ENCODE data around the gene SURF4. TPM values are rescaled to one million over a fixed set of nuclear protein-coding genes. Genes with fewer than 3 reads are reported as not detected.

SURF4 gene
- total and polyA plus RNA-seq, 2 of the 13 experiments (the other 11 are each of a cell fraction or from before 2014, with no cell fraction given): 220 to 265 TPM

GRCh38 chr9:133347515-133347984 lies 28.3 kb downstream of the SURF4 start (continued):
- no peak for TF ChIP-seq HINFP (CRISPR knock-in tag; IDR thresholded peaks at IDR 0.05; ENCODE audit: low read depth)
- TF ChIP-seq CBX5 (CRISPR knock-in tag; IDR thresholded peaks at IDR 0.05; ENCODE audit: borderline replicate concordance): no peak
- no peak for TF ChIP-seq ZNF646 (CRISPR knock-in tag; IDR thresholded peaks at IDR 0.05)
- TF ChIP-seq KDM2A (CRISPR knock-in tag; IDR thresholded peaks at IDR 0.05; ENCODE audit: borderline replicate concordance, low read depth): peak; percentile 12; the same call in 1 of the 2 replicates
- no peak for TF ChIP-seq PAWR (CRISPR knock-in tag; IDR thresholded peaks at IDR 0.05; ENCODE audit: borderline replicate concordance)
- TF ChIP-seq ZNF558 (CRISPR knock-in tag; IDR thresholded peaks at IDR 0.05; ENCODE audit: borderline replicate concordance): no peak
- TF ChIP-seq YY1 (IDR thresholded peaks at IDR 0.05; ENCODE audit: insufficient read depth, insufficient replicate concordance, low read depth, low read length): no peak
- no peak for TF ChIP-seq CREM (IDR thresholded peaks at IDR 0.05)
- TF ChIP-seq CREM (CRISPR knock-in tag; IDR thresholded peaks at IDR 0.05): no peak
- no peak for TF ChIP-seq GTF2F1 (IDR thresholded peaks at IDR 0.05; ENCODE audit: low read length)
- no peak for TF ChIP-seq ZNF18 (CRISPR knock-in tag; IDR thresholded peaks at IDR 0.05; ENCODE audit: insufficient replicate concordance)
- no peak for TF ChIP-seq NKX3-1 (CRISPR knock-in tag; IDR thresholded peaks at IDR 0.05)
- TF ChIP-seq, protein P1, sequence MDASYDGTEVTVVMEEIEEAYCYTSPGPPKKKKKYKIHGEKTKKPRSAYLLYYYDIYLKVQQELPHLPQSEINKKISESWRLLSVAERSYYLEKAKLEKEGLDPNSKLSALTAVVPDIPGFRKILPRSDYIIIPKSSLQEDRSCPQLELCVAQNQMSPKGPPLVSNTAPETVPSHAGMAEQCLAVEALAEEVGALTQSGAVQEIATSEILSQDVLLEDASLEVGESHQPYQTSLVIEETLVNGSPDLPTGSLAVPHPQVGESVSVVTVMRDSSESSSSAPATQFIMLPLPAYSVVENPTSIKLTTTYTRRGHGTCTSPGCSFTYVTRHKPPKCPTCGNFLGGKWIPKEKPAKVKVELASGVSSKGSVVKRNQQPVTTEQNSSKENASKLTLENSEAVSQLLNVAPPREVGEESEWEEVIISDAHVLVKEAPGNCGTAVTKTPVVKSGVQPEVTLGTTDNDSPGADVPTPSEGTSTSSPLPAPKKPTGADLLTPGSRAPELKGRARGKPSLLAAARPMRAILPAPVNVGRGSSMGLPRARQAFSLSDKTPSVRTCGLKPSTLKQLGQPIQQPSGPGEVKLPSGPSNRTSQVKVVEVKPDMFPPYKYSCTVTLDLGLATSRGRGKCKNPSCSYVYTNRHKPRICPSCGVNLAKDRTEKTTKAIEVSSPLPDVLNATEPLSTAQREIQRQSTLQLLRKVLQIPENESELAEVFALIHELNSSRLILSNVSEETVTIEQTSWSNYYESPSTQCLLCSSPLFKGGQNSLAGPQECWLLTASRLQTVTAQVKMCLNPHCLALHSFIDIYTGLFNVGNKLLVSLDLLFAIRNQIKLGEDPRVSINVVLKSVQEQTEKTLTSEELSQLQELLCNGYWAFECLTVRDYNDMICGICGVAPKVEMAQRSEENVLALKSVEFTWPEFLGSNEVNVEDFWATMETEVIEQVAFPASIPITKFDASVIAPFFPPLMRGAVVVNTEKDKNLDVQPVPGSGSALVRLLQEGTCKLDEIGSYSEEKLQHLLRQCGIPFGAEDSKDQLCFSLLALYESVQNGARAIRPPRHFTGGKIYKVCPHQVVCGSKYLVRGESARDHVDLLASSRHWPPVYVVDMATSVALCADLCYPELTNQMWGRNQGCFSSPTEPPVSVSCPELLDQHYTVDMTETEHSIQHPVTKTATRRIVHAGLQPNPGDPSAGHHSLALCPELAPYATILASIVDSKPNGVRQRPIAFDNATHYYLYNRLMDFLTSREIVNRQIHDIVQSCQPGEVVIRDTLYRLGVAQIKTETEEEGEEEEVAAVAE (CRISPR knock-in tag; IDR thresholded peaks at IDR 0.05; ENCODE audit: borderline replicate concordance): no peak
- peak; percentile 38 for TF ChIP-seq HNRNPLL (IDR thresholded peaks at IDR 0.05; ENCODE audit: low read depth, low read length, poor library complexity, severe bottlenecking)
- 0 out of 2 replicates have a peak, but pooled peaks have one; percentile 35 for TF ChIP-seq EEA1 (CRISPR knock-in tag; IDR thresholded peaks at IDR 0.05; ENCODE audit: borderline replicate concordance)
